Measurements from ENCODE around the gene KAT7.
"Not testable (repeated sequence)": the region's sequence is repeated elsewhere in the genome, so short reads cannot be mapped to it uniquely, and the experiment has no call there.

Gene KAT7

GRCh38 chr17:49755663-49756283 lies 32.7 kb upstream of the KAT7 start:
- Histone ChIP-seq H3K4me1 (ENCODE audit: insufficient read depth, low read length) (peaks cover 5% of the 10 kb centered on the region), H3K36me3 (ENCODE audit: insufficient read depth, low read length) (no peaks in the 10 kb centered on the region), H3K9ac (ENCODE audit: low read depth, low read length) (no peak overlapping the region), H3K9me3 (ENCODE audit: control insufficient read depth, insufficient read depth, low read length) (no peaks in the 10 kb centered on the region)

- Histone ChIP-seq H3K9me3 (ENCODE audit: control insufficient read depth, insufficient read depth, low read length) (no peaks in the 10 kb centered on the region), H3K4me1 (ENCODE audit: insufficient read depth, low read length) (peaks cover 5% of the 10 kb centered on the region), H3K9ac (ENCODE audit: low read depth, low read length) (no peak overlapping the region), H3K36me3 (ENCODE audit: insufficient read depth, low read length) (no peaks in the 10 kb centered on the region)
Measured at GRCh38 chr17:49756323-49757150, 31.9 kb upstream of the KAT7 start.

DNA sequence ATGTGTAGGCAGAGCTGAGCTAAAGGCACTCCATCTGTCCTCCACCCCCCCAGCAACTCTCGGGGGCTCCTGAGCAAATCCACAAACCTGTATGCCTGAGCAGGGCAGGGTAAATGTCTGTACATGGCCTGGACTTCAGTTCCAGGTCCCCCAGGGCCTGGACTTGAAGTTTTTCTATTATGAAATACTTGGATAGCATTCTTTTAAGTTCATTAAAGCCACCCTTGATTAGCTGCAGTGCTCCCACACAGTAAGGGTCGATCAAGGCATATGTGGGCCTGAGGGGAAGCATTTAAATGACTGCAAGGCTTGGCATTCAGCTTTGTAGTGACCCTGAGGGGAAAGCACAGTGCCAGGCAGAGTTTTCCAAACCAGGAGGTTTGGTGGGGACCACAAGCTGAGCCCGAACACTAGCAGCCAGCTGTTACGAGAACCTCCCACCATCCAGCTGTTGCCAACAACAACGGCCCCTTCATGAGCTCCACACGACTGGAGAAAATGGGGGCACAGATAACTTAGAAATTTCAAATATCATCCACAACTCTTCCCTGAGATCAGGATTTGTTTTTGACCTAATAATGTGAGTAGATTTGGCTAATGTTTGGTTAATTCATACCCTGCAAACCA lies 31.2 kb upstream of the KAT7 start:
- Histone ChIP-seq H3K36me3 (ENCODE audit: insufficient read depth, low read length) (no peaks in the 10 kb centered on the region), H3K9ac (ENCODE audit: low read depth, low read length) (no peak overlapping the region), H3K4me1 (ENCODE audit: insufficient read depth, low read length) (peaks cover 6% of the 10 kb centered on the region), H3K9me3 (ENCODE audit: control insufficient read depth, insufficient read depth, low read length) (no peaks in the 10 kb centered on the region)

GRCh38 chr17:49758464-49759010 lies 29.9 kb upstream of the KAT7 start:
- not testable (repeated sequence) for H3K9me3 ChIP-seq (ENCODE audit: control insufficient read depth, insufficient read depth, low read length); H3K9ac ChIP-seq (ENCODE audit: low read depth, low read length); H3K36me3 ChIP-seq (ENCODE audit: insufficient read depth, low read length)
- peaks cover 11% of the 10 kb centered on the region; the same call in 1 of the 2 replicates for H3K4me1 ChIP-seq (ENCODE audit: insufficient read depth, low read length)

GRCh38 chr17:49759203-49759602 lies 29.3 kb upstream of the KAT7 start:
- H3K4me1 ChIP-seq (ENCODE audit: insufficient read depth, low read length), result peaks cover 11% of the 10 kb centered on the region; the same call in 1 of the 2 replicates
- no peaks in the 10 kb centered on the region for H3K36me3 ChIP-seq (ENCODE audit: insufficient read depth, low read length)
- H3K9ac ChIP-seq (ENCODE audit: low read depth, low read length), result no peak overlapping the region
- no peaks in the 10 kb centered on the region for H3K9me3 ChIP-seq (ENCODE audit: control insufficient read depth, insufficient read depth, low read length)

- Histone ChIP-seq H3K36me3 (ENCODE audit: insufficient read depth, low read length) (no peaks in the 10 kb centered on the region), H3K9me3 (ENCODE audit: control insufficient read depth, insufficient read depth, low read length) (no peaks in the 10 kb centered on the region), H3K4me1 (ENCODE audit: insufficient read depth, low read length) (peaks cover 11% of the 10 kb centered on the region; the same call in 1 of the 2 replicates), H3K9ac (ENCODE audit: low read depth, low read length) (no peak overlapping the region)
Measured at GRCh38 chr17:49760296-49760695, 28.2 kb upstream of the KAT7 start.

GRCh38 chr17:49760932-49761558 lies 27.4 kb upstream of the KAT7 start:
- no peaks in the 10 kb centered on the region for H3K36me3 ChIP-seq (ENCODE audit: insufficient read depth, low read length)
- no peak overlapping the region for H3K9ac ChIP-seq (ENCODE audit: low read depth, low read length)
- no peaks in the 10 kb centered on the region for H3K9me3 ChIP-seq (ENCODE audit: control insufficient read depth, insufficient read depth, low read length)
- peaks cover 11% of the 10 kb centered on the region; the same call in 1 of the 2 replicates for H3K4me1 ChIP-seq (ENCODE audit: insufficient read depth, low read length)

DNA sequence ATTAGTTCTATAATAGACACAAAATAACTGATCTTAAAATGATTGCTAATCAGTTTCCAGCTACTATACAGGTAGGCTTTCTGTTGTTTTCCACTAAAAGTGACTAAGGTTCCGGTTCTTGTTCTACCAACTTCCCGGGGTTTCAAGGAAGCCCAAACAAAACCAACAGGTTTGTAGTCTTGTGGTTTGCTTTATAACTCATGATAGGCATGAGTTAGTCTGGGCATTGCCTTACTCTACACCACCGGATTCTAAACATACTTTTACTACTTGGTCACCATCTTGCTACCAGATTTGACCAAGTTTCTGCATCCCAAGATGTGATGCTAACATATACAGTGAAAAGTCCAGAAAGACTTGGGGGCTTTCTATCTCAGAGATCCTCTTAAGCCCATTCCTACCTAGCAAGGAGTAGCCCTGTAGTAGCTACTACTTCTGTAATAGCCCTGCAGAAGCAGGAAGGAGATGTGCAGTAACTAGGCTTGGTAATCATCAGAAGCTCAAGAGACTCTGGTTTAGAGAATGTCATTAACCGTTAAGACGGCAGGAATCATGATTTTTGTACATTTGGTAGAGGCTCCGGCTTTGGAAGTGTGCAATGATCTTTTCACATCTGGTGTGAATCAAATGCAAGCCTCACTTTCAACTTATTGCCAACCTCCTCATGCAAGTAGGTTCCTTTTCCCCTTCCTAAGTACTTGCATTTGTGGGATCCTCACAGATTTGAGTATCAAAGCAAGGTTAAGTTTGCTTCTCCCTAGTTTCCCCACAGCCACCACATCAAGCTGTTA lies 26.1 kb upstream of the KAT7 start:
- Histone ChIP-seq H3K36me3 (ENCODE audit: insufficient read depth, low read length) (no peaks in the 10 kb centered on the region), H3K9me3 (ENCODE audit: control insufficient read depth, insufficient read depth, low read length) (no peaks in the 10 kb centered on the region), H3K9ac (ENCODE audit: low read depth, low read length) (peak overlapping the region; percentile 69; the same call in 1 of the 2 replicates), H3K4me1 (ENCODE audit: insufficient read depth, low read length) (peaks cover 11% of the 10 kb centered on the region; the same call in 1 of the 2 replicates)

GRCh38 chr17:49763735-49764558 lies 24.5 kb upstream of the KAT7 start, which contains the start of gene FAM117A:
FAM117A (minus strand) TSS chr17:49764131; CDS start chr17:49764087, 44 bp downstream.
- Histone ChIP-seq H3K9ac (ENCODE audit: low read depth, low read length) (peak within 1 kb of the TSS; percentile 69), H3K4me1 (ENCODE audit: insufficient read depth, low read length) (peaks cover 11% of the 10 kb centered on the region; the same call in 1 of the 2 replicates), H3K9me3 (ENCODE audit: control insufficient read depth, insufficient read depth, low read length) (no peaks in the 10 kb centered on the region), H3K36me3 (ENCODE audit: insufficient read depth, low read length) (no peaks in the 10 kb centered on the region)

- Histone ChIP-seq H3K36me3 (ENCODE audit: insufficient read depth, low read length) (no peaks in the 10 kb centered on the region), H3K4me1 (ENCODE audit: insufficient read depth, low read length) (peaks cover 10% of the 10 kb centered on the region; the same call in 1 of the 2 replicates), H3K9ac (ENCODE audit: low read depth, low read length) (peak overlapping the region; percentile 55), H3K9me3 (ENCODE audit: control insufficient read depth, insufficient read depth, low read length) (no peaks in the 10 kb centered on the region)
Measured at GRCh38 chr17:49764559-49765180, 23.8 kb upstream of the KAT7 start.

DNA sequence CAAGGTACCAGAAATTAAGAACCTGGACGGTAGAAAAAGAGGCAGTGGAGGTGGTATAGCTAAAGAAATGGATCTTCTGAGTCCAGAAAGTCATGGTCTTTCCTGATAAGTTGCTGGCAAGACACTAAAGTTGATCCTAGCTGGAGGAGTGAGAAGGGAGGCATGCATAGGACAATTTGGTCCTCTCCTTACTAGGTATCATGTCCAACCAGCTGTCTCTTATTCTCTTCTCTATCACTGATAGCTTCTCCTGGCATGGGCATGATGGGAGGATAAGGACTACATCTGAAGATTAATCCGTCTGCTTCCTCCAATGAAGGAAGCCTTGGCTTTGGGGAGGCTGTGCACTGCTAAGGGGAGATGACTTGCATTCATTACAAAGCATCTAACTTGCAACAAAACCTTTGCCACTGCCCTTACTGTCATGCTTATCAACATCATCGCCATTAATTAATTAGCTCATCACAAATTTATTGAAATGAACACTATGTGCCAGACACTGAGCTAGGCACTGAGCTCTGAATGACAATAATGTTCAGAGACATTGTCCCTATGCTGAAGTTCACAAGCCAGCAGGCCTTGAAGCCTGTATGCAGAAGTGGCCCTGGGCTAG lies 21.5 kb upstream of the KAT7 start:
- H3K9me3 ChIP-seq (ENCODE audit: control insufficient read depth, insufficient read depth, low read length), result no peaks in the 10 kb centered on the region
- H3K36me3 ChIP-seq (ENCODE audit: insufficient read depth, low read length), result no peaks in the 10 kb centered on the region
- peaks cover 6% of the 10 kb centered on the region; the same call in 1 of the 2 replicates for H3K4me1 ChIP-seq (ENCODE audit: insufficient read depth, low read length)
- H3K9ac ChIP-seq (ENCODE audit: low read depth, low read length), result no peak overlapping the region

GRCh38 chr17:49775546-49776260 lies 12.8 kb upstream of the KAT7 start:
- H3K36me3 ChIP-seq (ENCODE audit: insufficient read depth, low read length), result no peaks in the 10 kb centered on the region

More at GRCh38 chr17:49775546-49776260, 12.8 kb upstream of the KAT7 start:
- H3K9me3 ChIP-seq (ENCODE audit: control insufficient read depth, insufficient read depth, low read length), result no peaks in the 10 kb centered on the region
- no peak overlapping the region for H3K9ac ChIP-seq (ENCODE audit: low read depth, low read length)
- H3K4me1 ChIP-seq (ENCODE audit: insufficient read depth, low read length), result no peaks in the 10 kb centered on the region

Data from ES-I3 (cell line).